Ishikawa (cell line): ENCODE data around the gene TRIO.

Experiments used
- EP300 ChIP-seq: IDR thresholded peaks from 2 replicates; pipeline ENCODE4 v1.6.1; 2012; ENCODE audit warnings: borderline replicate concordance
- MAX ChIP-seq: IDR thresholded peaks from 2 replicates; pipeline ENCODE4 v1.6.1; 2012
- REST ChIP-seq: IDR thresholded peaks from 2 replicates; pipeline ENCODE4 v1.6.1; 2012; ENCODE audit warnings: low read depth, mild to moderate bottlenecking
- TAF1 ChIP-seq: IDR thresholded peaks from 2 replicates; pipeline ENCODE4 v1.6.1; 2012; ENCODE audit warnings: low read depth, mild to moderate bottlenecking
- TCF12 ChIP-seq: IDR thresholded peaks from 2 replicates; pipeline ENCODE4 v1.6.1; 2012; ENCODE audit warnings: low read depth
- YY1 ChIP-seq: IDR thresholded peaks from 2 replicates; pipeline ENCODE4 v1.6.1; 2012; ENCODE audit warnings: low read depth

- no peak for TF ChIP-seq YY1
- no peak for TF ChIP-seq MAX
- no peak for TF ChIP-seq TAF1
- no peak for TF ChIP-seq EP300
- no peak for TF ChIP-seq TCF12
- no peak for TF ChIP-seq REST
Measured at GRCh38 chr5:14219800-14220512, 76.8 kb downstream of the TRIO start.
